Neural crest cell (in vitro differentiated cells): ENCODE results near the gene PARP15. TPM values are rescaled to one million over a fixed set of nuclear protein-coding genes. Genes with fewer than 3 reads are reported as not detected.

Experiments used
- DNase-seq: peaks from one replicate; pipeline ENCODE4 v3.0.0; 2021; ENCODE audit warnings: low read depth, mixed read lengths, low spot score
- H3K27ac Mint-ChIP-seq: one replicate; pipeline ENCODE4 v1.8.0; 2021; ENCODE audit warnings: mild to moderate bottlenecking, mixed read lengths; ENCODE audit not compliant: unreplicated experiment
- H3K27me3 Mint-ChIP-seq: 2 replicates; pipeline ENCODE4 v1.8.0; 2021; ENCODE audit warnings: low read depth, mild to moderate bottlenecking, mixed read lengths
- H3K36me3 Mint-ChIP-seq: 2 replicates; pipeline ENCODE4 v1.8.0; 2021; ENCODE audit warnings: low read depth, mild to moderate bottlenecking, mixed read lengths
- H3K4me1 Mint-ChIP-seq: 2 replicates; pipeline ENCODE4 v1.8.0; 2021; ENCODE audit warnings: mixed read lengths
- H3K4me3 Mint-ChIP-seq: one replicate; pipeline ENCODE4 v1.8.0; 2021; ENCODE audit warnings: mild to moderate bottlenecking, mixed read lengths
- H3K9me3 Mint-ChIP-seq: 2 replicates; pipeline ENCODE4 v1.8.0; 2021; ENCODE audit warnings: mixed read lengths
- CTCF ChIP-seq: fragments of 200-600 bp; sonication (generic); conservative IDR thresholded peaks from 2 replicates; pipeline ENCODE4 v1.5.0; 2021; ENCODE audit warnings: antibody characterized with exemption, mild to moderate bottlenecking
- total RNA-seq: library from RNA; stranded (reverse); gene quantifications from 2 replicates; pipeline ENCODE4 v1.2.1, GENCODE V29; 2021

Gene PARP15
- total RNA-seq, 1 donor from 2014 or later = not detected

GRCh38 chr3:122553171-122553570, 24.3 kb upstream of the PARP15 start:
- no peak overlapping the region for H3K4me3 Mint-ChIP-seq
- no peaks in the 10 kb centered on the region for H3K27me3 Mint-ChIP-seq
- H3K27ac Mint-ChIP-seq = no peak overlapping the region
- no peak for TF ChIP-seq CTCF
- H3K9me3 Mint-ChIP-seq = no peaks in the 10 kb centered on the region
- no peaks in the 10 kb centered on the region for H3K36me3 Mint-ChIP-seq
- no peak for DNase-seq
- H3K4me1 Mint-ChIP-seq = no peaks in the 10 kb centered on the region

- Mint-ChIP-seq H3K27me3 (no peaks in the 10 kb centered on the region), H3K4me3 (no peak overlapping the region), H3K4me1 (no peaks in the 10 kb centered on the region), H3K36me3 (no peaks in the 10 kb centered on the region), H3K27ac (no peak overlapping the region), H3K9me3 (no peaks in the 10 kb centered on the region)
- TF ChIP-seq CTCF = no peak
- no peak for DNase-seq
Observed at GRCh38 chr3:122555275-122556071, 22.0 kb upstream of the PARP15 start.

- DNase-seq = no peak
- Mint-ChIP-seq H3K4me1 (no peaks in the 10 kb centered on the region), H3K9me3 (no peaks in the 10 kb centered on the region), H3K27me3 (no peaks in the 10 kb centered on the region), H3K36me3 (no peaks in the 10 kb centered on the region), H3K4me3 (no peak overlapping the region), H3K27ac (no peak overlapping the region)
- no peak for TF ChIP-seq CTCF
Observed at GRCh38 chr3:122557356-122557755, 20.1 kb upstream of the PARP15 start.

- Mint-ChIP-seq H3K4me3 (no peak overlapping the region), H3K4me1 (peaks cover 2% of the 10 kb centered on the region), H3K27me3 (no peaks in the 10 kb centered on the region), H3K27ac (no peak overlapping the region), H3K9me3 (no peaks in the 10 kb centered on the region), H3K36me3 (no peaks in the 10 kb centered on the region)
- TF ChIP-seq CTCF = no peak
- DNase-seq = no peak
Observed at GRCh38 chr3:122558605-122559004, 18.8 kb upstream of the PARP15 start.

- Mint-ChIP-seq H3K27me3 (no peaks in the 10 kb centered on the region), H3K36me3 (no peaks in the 10 kb centered on the region), H3K4me3 (peak overlapping the region; percentile 4), H3K4me1 (peaks cover 10% of the 10 kb centered on the region), H3K27ac (no peak overlapping the region), H3K9me3 (no peaks in the 10 kb centered on the region)
- DNase-seq = no peak
- TF ChIP-seq CTCF = no peak
Observed at GRCh38 chr3:122559906-122560305, 17.5 kb upstream of the PARP15 start.
